A549 (cell line): ENCODE results near the gene EPB41L4B.

Source experiments
- CTCF ChIP-seq: fragments of >200 bp; sonication (Bioruptor Twin); formaldehyde crosslinking; IDR thresholded peaks from 3 replicates; pipeline ENCODE4 v1.5.1; 2016
- EP300 ChIP-seq, 2 experiments: fragments of >200 bp; sonication (Bioruptor Twin); formaldehyde crosslinking; IDR thresholded peaks; 2 replicates in 1 of 2; 3 replicates in 1 of 2; pipeline ENCODE4 v1.6.1; 2016 to 2017
- HDAC2 ChIP-seq: fragments of 200-600 bp; sonication (generic); IDR thresholded peaks from 2 replicates; pipeline ENCODE4 v1.6.1; 2016
- MAX ChIP-seq: IDR thresholded peaks from 2 replicates; pipeline ENCODE4 v1.6.1; 2012
- NR3C1 ChIP-seq: fragments of >200 bp; sonication (Bioruptor Twin); formaldehyde crosslinking; IDR thresholded peaks from 3 replicates; pipeline ENCODE4 v1.6.1; 2017
- POLR2A ChIP-seq: IDR thresholded peaks from 2 replicates; pipeline ENCODE4 v1.6.1; 2012; ENCODE audit warnings: mild to moderate bottlenecking, low read length
- RARB ChIP-seq: fragments of 250-450 bp; sonication (Bioruptor Pico); IDR thresholded peaks from 2 replicates; pipeline ENCODE4 v1.8.0; 2021; ENCODE audit warnings: mild to moderate bottlenecking, moderate library complexity
- TF ChIP-seq, protein P1 (sequence below): fragments of 150-350 bp; IDR thresholded peaks from 2 replicates; pipeline ENCODE4 v1.6.1; 2014; ENCODE audit warnings: low read depth, mild to moderate bottlenecking, low read length

DNA sequence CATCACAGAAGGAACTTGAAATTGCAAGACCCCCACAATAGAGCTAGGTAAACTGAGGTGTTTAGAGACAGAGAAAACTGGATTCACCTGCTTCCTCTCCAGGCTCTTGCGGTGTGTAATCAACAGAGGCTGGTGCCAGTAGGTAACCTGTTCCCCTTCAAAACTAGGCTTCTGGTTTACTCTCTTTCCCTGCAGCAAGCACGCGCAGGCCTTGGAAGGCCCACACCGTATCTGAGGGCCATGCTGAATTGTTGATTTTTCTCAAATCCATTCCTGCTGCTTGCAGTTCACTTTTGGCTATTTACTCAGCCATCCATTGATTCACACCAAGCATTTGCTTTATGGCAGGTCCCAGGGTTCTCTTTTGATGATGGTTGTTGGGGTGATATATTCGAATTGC is 153.1 kb downstream of the EPB41L4B start:
- no peak for TF ChIP-seq CTCF
- TF ChIP-seq EP300 (IDR thresholded peaks at IDR 0.05): no peak
- no peak for TF ChIP-seq HDAC2
- no peak for TF ChIP-seq POLR2A
- no peak for TF ChIP-seq MAX
- no peak for TF ChIP-seq NR3C1
- TF ChIP-seq, protein P1, sequence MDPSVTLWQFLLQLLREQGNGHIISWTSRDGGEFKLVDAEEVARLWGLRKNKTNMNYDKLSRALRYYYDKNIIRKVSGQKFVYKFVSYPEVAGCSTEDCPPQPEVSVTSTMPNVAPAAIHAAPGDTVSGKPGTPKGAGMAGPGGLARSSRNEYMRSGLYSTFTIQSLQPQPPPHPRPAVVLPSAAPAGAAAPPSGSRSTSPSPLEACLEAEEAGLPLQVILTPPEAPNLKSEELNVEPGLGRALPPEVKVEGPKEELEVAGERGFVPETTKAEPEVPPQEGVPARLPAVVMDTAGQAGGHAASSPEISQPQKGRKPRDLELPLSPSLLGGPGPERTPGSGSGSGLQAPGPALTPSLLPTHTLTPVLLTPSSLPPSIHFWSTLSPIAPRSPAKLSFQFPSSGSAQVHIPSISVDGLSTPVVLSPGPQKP: no peak
- no peak for TF ChIP-seq RARB
